Progenitor cell of endocrine pancreas (in vitro differentiated cells): ENCODE measurements around the gene EDIL3. TPM values are rescaled to one million over a fixed set of nuclear protein-coding genes. Genes with fewer than 3 reads are reported as not detected.

ENCODE experiments used
- DNase-seq: peaks from one replicate; pipeline ENCODE4 v3.0.0; 2021; ENCODE audit warnings: low spot score; ENCODE audit not compliant: unreplicated experiment
- H3K27ac Mint-ChIP-seq: 2 replicates; pipeline ENCODE4 v1.8.0; 2021; ENCODE audit warnings: mild to moderate bottlenecking, moderate library complexity, mixed read lengths
- H3K27me3 Mint-ChIP-seq: 2 replicates; pipeline ENCODE4 v1.8.0; 2021; ENCODE audit warnings: mixed read lengths
- H3K36me3 Mint-ChIP-seq: 2 replicates; pipeline ENCODE4 v1.8.0; 2022; ENCODE audit warnings: mixed read lengths; ENCODE audit not compliant: insufficient read depth
- H3K4me1 Mint-ChIP-seq: 2 replicates; pipeline ENCODE4 v1.8.0; 2021; ENCODE audit warnings: low read depth, mixed read lengths
- H3K4me3 Mint-ChIP-seq: 2 replicates; pipeline ENCODE4 v1.8.0; 2021; ENCODE audit warnings: low read depth, mild to moderate bottlenecking, moderate library complexity, mixed read lengths
- H3K9me3 Mint-ChIP-seq: 2 replicates; pipeline ENCODE4 v1.8.0; 2021; ENCODE audit warnings: low read depth, mixed read lengths
- CTCF ChIP-seq: fragments of 200-600 bp; sonication (generic); IDR thresholded peaks from one replicate; pipeline ENCODE4 v1.5.0; 2021; ENCODE audit warnings: antibody characterized with exemption, mild to moderate bottlenecking; ENCODE audit not compliant: unreplicated experiment
- long read RNA-seq: library from polyadenylated mRNA; unstranded; transcript quantifications from one replicate; pipeline ENCODE4 v2.0.0, GENCODE V29; 2020
- total RNA-seq: library from RNA; stranded (reverse); gene quantifications from 2 replicates; pipeline ENCODE4 v1.2.1, GENCODE V29; 2021

Gene EDIL3
- total RNA-seq: 4.8 and 5.6 TPM in 2 replicates
- long read RNA-seq, partial matches to known transcripts: 0 of 2 reads
- long read RNA-seq, other reads (novel, unspliced or antisense): 2 of 2 reads

GRCh38 chr5:84384604-84385575 is at the start of gene EDIL3:
EDIL3 (minus strand) TSS chr5:84384880; CDS start chr5:84384374, 506 bp downstream.
- Mint-ChIP-seq H3K36me3 (no peaks in the 10 kb centered on the region), H3K27me3 (peaks cover 54% of the 10 kb centered on the region), H3K27ac (peak within 1 kb of the TSS; percentile 89), H3K9me3 (no peaks in the 10 kb centered on the region), H3K4me1 (peaks cover 12% of the 10 kb centered on the region), H3K4me3 (peak within 1 kb of the TSS; percentile 84)
- no peak for TF ChIP-seq CTCF
- DNase-seq: peak; percentile 49

GRCh38 chr5:84433461-84433860 is 48.8 kb upstream of the EDIL3 start:
- Mint-ChIP-seq H3K27me3 (no peaks in the 10 kb centered on the region), H3K4me3 (no peak overlapping the region), H3K36me3 (no peaks in the 10 kb centered on the region), H3K9me3 (no peaks in the 10 kb centered on the region), H3K4me1 (peaks cover 2% of the 10 kb centered on the region), H3K27ac (no peak overlapping the region)
- no peak for DNase-seq
- no peak for TF ChIP-seq CTCF

- Mint-ChIP-seq H3K36me3 (no peaks in the 10 kb centered on the region), H3K9me3 (no peaks in the 10 kb centered on the region), H3K27me3 (no peaks in the 10 kb centered on the region), H3K4me1 (peaks cover under 1% of the 10 kb centered on the region), H3K4me3 (no peak overlapping the region), H3K27ac (no peak overlapping the region)
- no peak for TF ChIP-seq CTCF
- DNase-seq: no peak
Measured at GRCh38 chr5:84430863-84431663, 46.4 kb upstream of the EDIL3 start.

- Mint-ChIP-seq H3K27me3 (no peaks in the 10 kb centered on the region), H3K4me3 (no peak overlapping the region), H3K4me1 (peaks cover 6% of the 10 kb centered on the region), H3K36me3 (no peaks in the 10 kb centered on the region), H3K9me3 (no peaks in the 10 kb centered on the region), H3K27ac (no peak overlapping the region)
- no peak for TF ChIP-seq CTCF
- no peak for DNase-seq
Measured at GRCh38 chr5:84430079-84430478, 45.4 kb upstream of the EDIL3 start.

GRCh38 chr5:84425365-84425881 is 40.7 kb upstream of the EDIL3 start:
- no peak for DNase-seq
- Mint-ChIP-seq H3K27ac (no peak overlapping the region), H3K4me1 (peaks cover 6% of the 10 kb centered on the region), H3K27me3 (no peaks in the 10 kb centered on the region), H3K9me3 (no peaks in the 10 kb centered on the region), H3K36me3 (no peaks in the 10 kb centered on the region), H3K4me3 (no peak overlapping the region)
- TF ChIP-seq CTCF: no peak
